B cell (primary cell): ENCODE results near the gene CACNA1G.

Experiments used
- CTCF ChIP-seq: fragments of 200-600 bp; IDR thresholded peaks from one replicate; pipeline ENCODE4 v1.8.0; 2022; ENCODE audit warnings: antibody characterized with exemption, mild to moderate bottlenecking
- EZH2 ChIP-seq: IDR thresholded peaks from 2 replicates; pipeline ENCODE4 v1.6.1; 2012; ENCODE audit warnings: borderline replicate concordance, low read depth, mild to moderate bottlenecking, moderate library complexity, low read length; ENCODE audit not compliant: insufficient read depth, poor library complexity, severe bottlenecking

- TF ChIP-seq CTCF: no peak
- no peak for TF ChIP-seq EZH2
Measured at GRCh38 chr17:50524838-50525237, 35.7 kb upstream of the CACNA1G start.
